Measurements from ENCODE around the gene NDFIP1. TPM values are rescaled to one million over a fixed set of nuclear protein-coding genes. Genes with fewer than 3 reads are reported as not detected.

The NDFIP1 gene
- total RNA-seq, 1 experiment from 2014 or later = 37.8 TPM

GRCh38 chr5:142168365-142168764 lies 59.8 kb downstream of the NDFIP1 start (continued):
- TF ChIP-seq REST (IDR thresholded peaks at IDR 0.05; ENCODE audit: low read depth) (no peak), CTCF (IDR thresholded peaks at IDR 0.05 in 2 of 3, conservative IDR thresholded peaks at IDR 0.05 in 1 of 3; ENCODE audit: borderline replicate concordance in 1 of 3, insufficient read depth in 1 of 3, low read depth in 2 of 3, low read length in 2 of 3) (no peak), POLR2A (IDR thresholded peaks at IDR 0.05; ENCODE audit: borderline replicate concordance, extremely low read depth, insufficient read depth, insufficient read length) (no peak), SP1 (IDR thresholded peaks at IDR 0.05; ENCODE audit: low read depth) (no peak), ELF1 (IDR thresholded peaks at IDR 0.05; ENCODE audit: borderline replicate concordance, low read depth) (no peak), RAD21 (IDR thresholded peaks at IDR 0.05; ENCODE audit: low read depth) (no peak)

GRCh38 chr5:142170254-142170953 lies 61.8 kb downstream of the NDFIP1 start:
- no peaks in the 10 kb centered on the region for H4K20me1 ChIP-seq (ENCODE audit: insufficient read depth)
- no peak overlapping the region for H3K9ac ChIP-seq (ENCODE audit: low read length)
- no peaks in the 10 kb centered on the region for H3K79me2 ChIP-seq (ENCODE audit: insufficient read depth, low read length)
- H2AFZ ChIP-seq (ENCODE audit: low read depth, low read length, poor library complexity, severe bottlenecking) = no peak overlapping the region
- BruUV-seq (replicated peaks) = no TSS peak
- no peaks in the 10 kb centered on the region for H3K36me3 ChIP-seq (ENCODE audit: control insufficient read depth in 1 of 2, insufficient read depth in 2 of 2, low read length in 2 of 2)
- DNase-seq (ENCODE audit: low read depth, low spot score) (no peak), ATAC-seq (no peak)
- no peak overlapping the region for H3K4me3 ChIP-seq (replicated peaks in 1 of 2; ENCODE audit: low read depth in 1 of 2, low read length in 2 of 2)
- H3K4me2 ChIP-seq (ENCODE audit: low read length) = no peak overlapping the region
- H3K9me3 ChIP-seq (ENCODE audit: control insufficient read depth in 1 of 2, insufficient read depth in 1 of 2, low read depth in 1 of 2, low read length in 2 of 2) = no peaks in the 10 kb centered on the region
- intact Hi-C loops (cut with micrococcal nuclease) = loop anchor here (5.0 kb wide), 1 partner anchor 527 kb away; no protein-coding TSS in a partner anchor
- TF ChIP-seq ATF3 (IDR thresholded peaks at IDR 0.05) (no peak), SRF (IDR thresholded peaks at IDR 0.05; ENCODE audit: low read depth) (peak; percentile 51; the same call in 1 of the 2 replicates), TCF7L2 (IDR thresholded peaks at IDR 0.05; ENCODE audit: borderline replicate concordance, extremely low read depth, insufficient read depth, insufficient read length) (no peak), FOSL1 (IDR thresholded peaks at IDR 0.05; ENCODE audit: low read depth) (no peak), CBX3 (IDR thresholded peaks at IDR 0.05; ENCODE audit: low read depth) (no peak), EZH2phosphoT487 (IDR thresholded peaks at IDR 0.05; ENCODE audit: borderline replicate concordance) (no peak), POLR2AphosphoS5 (IDR thresholded peaks at IDR 0.05; ENCODE audit: low read depth, low read length) (no peak), ZFX (IDR thresholded peaks at IDR 0.05) (no peak)
- H3K4me1 ChIP-seq (ENCODE audit: control insufficient read depth in 1 of 2, insufficient read depth in 2 of 2, low read length in 2 of 2) = peaks cover 3 to 31% of the 10 kb centered on the region in 2 experiments; a peak in 3 of 4 replicates
- no peaks in the 10 kb centered on the region for H3K27me3 ChIP-seq (ENCODE audit: insufficient read depth, low read length)
- CTCF ChIA-PET = no interaction called here
- POLR2A ChIA-PET = no interaction called here
- RAD21 ChIA-PET (ENCODE audit: low non-redundant PET in 1 of 2, low total read pairs in 2 of 2, uncharacterized antibody in 2 of 2, unreplicated experiment in 2 of 2) = no interaction called here
- no peaks in the 10 kb centered on the region for H3K9me2 ChIP-seq (ENCODE audit: insufficient read depth)
- H3K27ac ChIP-seq (ENCODE audit: low read depth, low read length) = peak overlapping the region; percentile 26; the same call in 1 of the 2 replicates

Measured in HCT116 (cell line).